HG02759 (cell line): Measurements from ENCODE around the gene BMP7.
"Not testable (repeated sequence)": the region's sequence is repeated elsewhere in the genome, so short reads cannot be mapped to it uniquely, and the experiment has no call there.

Experiments
- ATAC-seq: cut with Tn5 transposase; IDR thresholded peaks from one replicate; pipeline ENCODE4 v1.9.1; 2021; ENCODE audit warnings: mild to moderate bottlenecking, moderate library complexity; ENCODE audit not compliant: unreplicated experiment

Gene BMP7

DNA sequence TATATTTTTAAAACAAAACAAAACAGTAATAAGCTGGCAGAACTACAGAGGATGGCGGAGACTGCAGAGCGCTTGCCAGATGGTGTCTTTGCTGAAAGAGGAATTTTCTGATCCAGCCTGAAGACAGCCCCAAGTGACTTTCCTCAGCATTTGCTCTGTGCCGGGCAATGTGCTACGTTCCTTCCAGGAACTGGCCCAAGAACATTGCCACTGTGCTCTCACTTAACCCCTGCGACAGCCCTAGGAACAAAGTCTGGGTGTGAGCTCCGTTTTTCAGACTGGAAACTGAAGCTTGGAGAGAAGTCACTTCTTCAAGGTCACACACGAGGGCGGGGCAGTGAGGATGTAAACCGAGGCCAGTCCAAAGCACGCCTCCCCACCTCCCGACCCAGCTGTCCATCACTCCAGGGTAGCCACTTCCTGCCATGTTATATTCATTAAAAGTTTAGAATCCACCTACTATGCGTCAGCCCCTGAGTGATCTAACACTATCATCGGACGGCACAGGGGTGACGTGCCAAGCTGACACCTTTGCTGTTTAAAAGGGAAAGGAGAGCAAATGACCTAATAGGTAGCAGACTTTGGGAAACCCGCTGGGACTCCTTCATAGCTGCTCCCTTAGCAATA lies 22.3 kb upstream of the BMP7 start:
- ATAC-seq: no peak

DNA sequence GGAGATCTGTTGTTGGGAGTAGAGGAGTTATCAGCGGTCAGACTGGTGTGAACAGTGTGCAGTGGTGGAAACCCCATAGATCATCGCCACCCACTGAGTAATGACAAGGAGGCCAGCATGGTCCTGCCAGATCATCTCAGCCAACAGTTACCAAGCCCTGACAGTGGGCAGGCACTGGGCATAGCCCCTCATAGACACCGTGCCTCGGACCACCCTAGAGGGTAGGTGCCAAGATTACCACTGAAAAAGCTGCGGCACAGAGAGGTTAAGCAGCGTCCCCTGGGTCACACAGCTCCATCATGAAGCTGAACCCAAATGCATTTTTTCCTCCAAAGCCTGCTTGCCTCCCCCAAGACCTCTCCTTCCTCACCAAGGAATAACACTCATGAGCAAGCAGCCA lies 21.5 kb upstream of the BMP7 start:
- ATAC-seq: no peak

DNA sequence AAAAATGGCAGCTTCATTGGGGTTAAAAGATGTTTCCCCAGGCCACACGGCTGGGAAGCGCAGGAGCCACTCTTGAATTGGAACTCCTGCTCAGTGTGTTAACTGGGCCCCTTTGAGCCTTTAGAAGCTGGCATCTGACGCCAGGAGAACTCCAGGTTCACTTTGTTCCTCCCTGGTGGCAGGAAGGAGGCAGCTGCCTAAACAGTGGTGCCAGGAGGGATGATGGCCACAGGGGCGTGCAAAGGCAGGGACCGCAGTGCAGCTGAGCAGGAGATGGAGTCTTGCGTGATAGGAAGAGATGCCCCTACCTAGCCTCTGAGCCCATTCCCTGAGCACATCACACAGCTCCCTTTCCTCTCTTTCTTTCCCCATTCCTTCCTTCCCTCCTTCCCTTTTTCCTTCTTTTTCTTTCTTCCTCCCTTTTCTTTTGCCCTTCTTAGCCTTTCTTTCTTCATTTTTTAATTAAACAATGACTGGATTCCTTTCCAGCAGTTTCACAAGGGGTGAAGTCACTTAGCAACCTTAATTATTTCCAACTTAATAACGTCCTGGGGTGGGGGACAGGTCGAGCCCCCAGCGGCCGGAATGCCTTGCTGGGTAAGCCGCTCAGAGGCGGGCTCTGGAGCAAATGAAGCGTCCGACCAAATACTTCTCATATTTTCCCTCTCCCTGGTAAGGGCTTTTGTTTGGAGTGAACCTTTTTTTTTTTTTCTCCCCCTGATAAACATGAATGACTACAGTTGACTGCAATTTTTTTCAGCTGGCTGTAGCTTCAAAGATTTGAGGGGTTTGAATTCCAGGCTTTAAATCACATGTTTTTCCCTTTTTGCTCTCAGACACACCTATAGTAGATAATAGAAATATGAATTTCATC lies 20.8 kb upstream of the BMP7 start:
- no peak for ATAC-seq

DNA sequence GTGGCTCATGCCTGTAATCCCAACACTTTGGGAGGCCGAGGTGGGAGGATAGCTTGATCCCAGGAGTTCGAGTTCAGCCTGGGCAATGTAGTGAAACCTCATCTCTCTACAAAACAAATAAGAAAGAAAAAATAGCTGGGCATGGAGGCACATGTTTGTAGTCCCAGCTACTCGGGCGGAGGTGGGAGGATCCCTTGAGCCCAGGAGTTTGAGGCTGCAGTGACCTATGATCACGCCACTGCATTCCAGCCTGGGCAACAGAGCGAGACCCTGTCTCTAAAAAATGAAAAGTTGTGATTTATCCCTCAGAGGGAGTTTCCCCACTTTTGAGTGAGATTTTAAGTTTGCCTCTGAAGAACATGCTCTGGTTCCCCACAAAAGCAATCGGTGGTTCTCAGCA lies 17.4 kb upstream of the BMP7 start:
- no peak for ATAC-seq

DNA sequence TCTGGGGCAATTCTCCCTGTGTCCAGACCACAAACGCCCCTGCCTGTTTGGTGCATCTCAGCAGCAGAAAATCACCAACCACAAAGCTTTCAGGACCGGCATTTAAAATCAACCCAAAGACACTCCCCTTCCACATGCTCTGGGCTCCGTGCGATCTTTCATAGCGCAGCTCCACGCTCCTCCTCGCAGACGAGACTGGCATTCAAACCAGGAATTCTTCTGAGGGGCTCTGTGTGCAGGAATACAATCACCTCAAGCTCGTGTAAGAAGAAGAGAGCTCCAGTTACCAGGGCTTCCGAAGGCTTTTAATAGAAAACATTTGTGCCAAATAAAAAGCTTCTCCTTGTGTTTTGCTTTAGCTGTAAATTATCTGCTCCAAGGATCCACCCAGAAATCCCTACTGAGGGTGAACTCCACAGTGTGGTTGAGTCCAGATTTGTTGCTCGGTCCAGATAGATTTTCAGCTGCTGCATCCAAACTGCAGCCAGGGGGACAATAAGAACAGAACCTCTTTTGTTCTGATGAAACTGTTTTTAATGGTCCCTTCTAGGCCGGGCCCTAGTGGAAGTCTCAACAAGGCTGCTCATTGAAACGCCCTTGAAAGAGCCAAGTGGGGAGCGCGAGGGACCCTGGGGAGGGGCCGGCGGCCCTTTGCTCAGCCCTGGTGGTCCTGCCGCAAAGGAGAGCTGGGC lies 16.4 kb upstream of the BMP7 start:
- ATAC-seq: no peak

DNA sequence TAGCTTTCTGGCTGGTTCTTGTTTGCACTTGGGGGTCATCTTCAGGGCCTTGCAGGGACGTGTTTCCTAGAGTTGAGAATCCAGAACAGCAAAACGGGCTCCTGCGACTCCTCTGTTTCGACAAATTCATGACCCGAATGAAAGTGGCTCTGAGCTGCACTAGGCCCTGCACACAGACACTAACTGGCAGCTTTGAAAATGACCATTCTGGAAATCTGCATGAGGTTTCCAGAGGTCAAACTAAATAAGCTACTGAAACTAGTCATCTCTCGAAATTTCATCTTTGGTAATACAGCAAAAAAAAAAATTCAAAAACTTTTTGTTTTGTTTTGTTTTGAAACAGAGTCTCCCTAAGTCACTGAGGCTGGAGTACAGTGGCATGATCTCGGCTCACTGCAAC lies 15.5 kb upstream of the BMP7 start:
- ATAC-seq: no peak

DNA sequence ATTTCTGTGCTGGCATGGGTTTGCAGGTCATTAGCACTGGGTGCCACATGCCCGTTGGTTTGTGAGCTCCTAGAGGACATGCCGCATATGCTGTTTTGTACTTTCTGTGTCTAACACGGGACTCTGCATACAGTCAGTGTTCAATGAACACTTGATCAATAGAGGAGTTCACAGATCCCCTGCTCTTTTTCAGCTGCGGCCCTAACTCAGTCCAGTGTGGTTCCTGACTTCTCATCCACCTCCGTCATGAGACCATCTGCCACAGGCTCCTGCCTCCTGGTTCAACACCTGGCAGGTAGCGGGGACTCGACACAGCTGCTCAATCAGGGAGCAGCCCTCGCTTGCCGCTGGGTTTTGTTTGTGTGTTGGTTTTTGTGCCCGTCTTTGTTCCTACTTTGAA lies 13.8 kb upstream of the BMP7 start:
- no peak for ATAC-seq

DNA sequence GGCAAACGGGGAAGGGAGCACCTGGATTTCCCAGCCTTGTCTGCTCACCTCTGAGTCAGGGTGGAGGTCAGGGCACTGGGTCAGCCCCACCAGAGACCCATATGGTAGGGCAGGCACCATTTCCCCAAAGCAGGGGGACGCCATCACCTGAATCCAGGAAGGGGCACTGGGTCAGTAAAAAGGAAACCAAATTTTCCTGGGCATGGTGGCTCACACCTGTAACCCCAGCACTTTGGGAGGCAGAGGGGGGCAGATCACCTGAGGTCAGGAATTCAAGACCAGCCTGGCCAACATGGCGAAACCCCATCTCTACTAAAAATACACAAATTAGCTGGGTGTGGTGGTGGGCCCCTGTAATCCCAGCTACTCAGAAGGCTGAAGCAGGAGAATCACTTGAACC lies 13.1 kb upstream of the BMP7 start:
- ATAC-seq: not testable (repeated sequence)

DNA sequence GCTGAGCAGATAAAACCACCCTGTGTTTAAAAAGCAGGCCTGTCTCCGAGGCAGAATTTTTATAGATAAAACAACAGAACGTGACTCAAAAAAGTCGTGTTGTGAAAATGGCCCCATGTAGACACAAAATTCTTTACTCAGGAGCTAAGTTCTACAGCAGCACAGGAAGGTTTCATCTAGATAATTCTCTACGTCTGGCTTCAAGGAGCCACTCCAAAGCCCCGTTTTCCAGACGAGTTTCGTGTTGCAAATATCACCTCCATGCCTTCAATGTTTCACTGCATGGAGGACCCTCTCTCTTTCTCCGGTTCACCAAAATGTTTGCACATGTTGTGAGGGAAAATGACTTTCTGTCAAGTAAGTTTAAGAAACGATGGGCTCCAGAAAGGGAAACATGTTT lies 12.0 kb upstream of the BMP7 start:
- no peak for ATAC-seq

DNA sequence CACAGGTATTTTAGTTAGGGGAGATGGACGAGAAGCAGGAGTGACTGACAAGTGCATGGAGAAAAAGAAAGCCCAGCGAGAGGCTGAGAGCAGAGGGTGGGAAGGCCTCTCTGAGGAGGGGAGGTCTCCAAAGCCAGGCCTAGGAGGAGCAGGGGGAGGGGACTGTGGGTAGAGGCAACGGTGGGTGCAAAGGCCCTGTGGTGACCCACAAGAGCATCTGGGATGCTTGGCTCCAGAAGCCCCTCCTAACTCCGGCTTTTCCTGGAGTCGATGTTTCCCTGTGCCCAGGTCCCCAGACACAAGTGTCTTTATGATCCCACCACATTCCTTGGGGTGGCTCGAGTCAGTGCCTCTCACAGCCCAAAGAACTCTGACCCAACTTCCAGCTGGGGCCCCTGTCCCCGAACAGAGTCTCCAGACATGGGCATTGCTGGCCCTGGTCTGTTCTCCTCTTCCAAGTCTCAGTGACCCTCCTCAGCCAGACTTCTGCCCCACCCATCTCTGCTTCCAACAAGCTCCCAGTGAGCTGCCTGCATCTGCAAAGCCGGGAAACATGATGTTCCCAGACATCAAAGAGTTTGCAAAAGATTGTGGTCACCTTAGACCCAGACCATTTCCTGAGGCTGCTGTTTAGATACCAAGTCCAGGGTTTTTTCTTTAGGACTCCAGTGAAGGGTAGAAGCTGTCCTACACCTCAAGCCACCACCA lies 11.1 kb upstream of the BMP7 start:
- no peak for ATAC-seq

DNA sequence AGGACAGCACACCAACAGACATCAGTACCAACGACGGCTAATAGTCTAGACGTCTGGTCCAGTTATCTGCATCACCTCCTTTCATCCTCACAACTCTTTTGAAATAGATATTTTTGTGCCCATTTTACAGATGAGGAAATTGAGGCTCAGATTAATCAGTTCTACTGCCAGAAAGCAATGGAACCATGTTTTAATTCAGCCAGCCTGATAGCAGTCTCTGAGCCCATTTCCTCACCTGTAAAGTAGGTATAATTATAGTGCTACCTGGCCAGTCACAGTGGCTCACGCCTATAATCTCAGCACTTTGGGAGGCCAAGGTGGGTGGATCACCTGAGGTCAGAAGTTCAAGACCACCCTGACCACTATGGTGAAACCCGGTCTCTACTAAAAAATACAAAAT lies 9.8 kb upstream of the BMP7 start:
- ATAC-seq: no peak

DNA sequence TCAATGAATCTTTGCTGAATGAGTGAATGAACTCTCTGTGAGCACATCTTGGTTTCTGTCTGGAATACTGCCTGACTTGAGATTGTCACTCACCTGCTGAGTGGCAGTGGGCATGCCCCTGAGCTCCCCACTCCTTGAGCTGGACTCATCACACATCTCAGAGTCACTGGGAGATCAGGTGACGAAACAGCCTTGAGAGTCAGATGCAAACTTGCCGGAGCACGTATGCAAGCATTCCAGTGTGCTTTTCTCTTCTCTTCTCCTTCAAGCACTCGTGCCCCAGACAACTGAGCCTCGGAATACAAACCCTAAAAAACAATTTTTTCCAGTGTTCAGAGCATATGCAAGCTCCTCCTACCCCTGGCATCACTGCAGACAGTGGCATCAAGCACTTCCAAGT lies 9.4 kb upstream of the BMP7 start:
- ATAC-seq: no peak

DNA sequence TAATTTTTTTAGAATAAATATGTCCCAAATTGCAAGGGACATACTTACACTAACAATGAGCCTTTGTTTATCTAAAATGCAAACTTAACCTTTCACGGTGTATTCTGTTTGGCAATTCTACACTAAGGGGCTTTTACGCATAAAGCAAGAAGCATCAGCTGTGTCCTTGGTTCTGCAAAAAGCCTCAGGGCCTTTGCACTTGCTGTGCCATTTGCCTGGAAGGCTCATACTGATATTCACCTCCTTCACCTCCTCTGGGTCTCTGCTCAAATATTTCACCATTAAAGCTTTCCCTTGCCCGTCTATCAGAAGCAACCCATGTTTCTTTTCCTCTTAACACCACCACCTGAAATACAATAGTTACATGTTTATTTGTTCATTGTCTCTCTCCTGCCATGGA lies 8.9 kb upstream of the BMP7 start:
- ATAC-seq: no peak

DNA sequence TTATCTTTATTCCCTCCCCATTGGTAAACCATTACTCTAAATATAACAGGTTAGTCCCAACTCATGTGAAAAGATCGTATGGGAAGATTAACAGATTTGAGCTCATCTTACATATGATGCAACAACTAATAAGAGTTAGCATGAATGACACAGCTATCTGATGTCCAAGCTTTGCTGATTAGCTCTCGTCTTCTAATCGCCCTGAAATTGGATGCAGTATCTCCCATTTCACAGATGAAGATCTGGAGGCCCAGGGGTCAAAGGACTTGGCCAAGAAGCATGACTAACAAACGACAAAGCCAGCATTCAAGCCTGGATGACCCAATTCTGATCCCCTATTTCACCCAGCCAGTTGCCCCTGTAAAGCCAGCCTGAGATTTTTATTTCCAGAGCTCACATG lies 8.4 kb upstream of the BMP7 start:
- no peak for ATAC-seq

DNA sequence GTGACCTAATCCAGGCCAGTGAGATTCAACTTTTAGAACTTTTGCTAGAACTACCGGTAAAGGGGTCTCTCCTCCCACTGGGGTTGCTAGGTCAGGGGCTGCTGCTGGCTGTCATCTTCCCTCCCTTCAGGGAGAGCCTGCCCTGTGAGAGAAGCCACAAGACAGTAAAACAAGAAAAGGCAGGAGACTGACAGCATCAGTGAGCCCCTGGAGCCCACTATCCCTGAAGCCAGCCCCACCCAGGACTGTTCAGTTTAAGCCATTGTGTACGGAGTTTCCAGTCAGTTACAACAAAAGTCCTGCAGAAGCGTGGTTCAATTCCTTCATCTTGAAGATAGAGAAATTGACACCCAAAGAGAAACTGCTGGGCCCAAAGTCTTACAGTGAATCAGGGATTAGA lies 7.9 kb upstream of the BMP7 start:
- no peak for ATAC-seq

DNA sequence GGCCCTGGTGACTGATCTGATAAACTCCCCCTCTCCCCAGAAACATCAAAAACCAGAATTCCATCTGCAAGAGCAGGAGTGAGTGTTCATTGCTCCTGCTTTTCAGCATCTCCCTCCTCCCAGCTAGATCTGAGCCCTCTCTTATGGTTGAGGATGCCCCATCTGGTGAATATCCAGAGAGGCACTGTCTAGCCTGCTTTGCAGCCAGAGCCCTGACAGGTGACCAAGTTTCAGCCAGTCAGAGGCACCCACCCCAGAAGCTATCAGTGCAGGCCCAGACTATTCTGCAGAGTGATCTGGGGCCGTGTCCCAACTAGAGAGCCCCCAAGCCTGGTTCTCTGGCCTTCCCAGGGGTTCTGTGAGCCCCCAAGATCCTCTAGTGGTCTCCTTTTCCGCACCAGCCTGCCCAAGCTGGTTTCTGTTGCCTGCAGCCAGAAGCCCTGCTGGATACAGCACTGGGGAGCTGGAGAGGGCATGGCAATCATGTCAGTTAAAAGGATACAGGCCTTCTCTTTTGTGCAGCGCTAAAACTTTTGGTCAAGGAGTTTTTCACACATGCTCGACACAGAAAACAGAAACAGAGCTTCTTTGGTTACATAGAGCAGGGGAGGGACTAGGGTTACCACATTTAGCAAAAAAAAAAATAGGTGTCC lies 6.6 kb upstream of the BMP7 start:
- ATAC-seq: no peak

DNA sequence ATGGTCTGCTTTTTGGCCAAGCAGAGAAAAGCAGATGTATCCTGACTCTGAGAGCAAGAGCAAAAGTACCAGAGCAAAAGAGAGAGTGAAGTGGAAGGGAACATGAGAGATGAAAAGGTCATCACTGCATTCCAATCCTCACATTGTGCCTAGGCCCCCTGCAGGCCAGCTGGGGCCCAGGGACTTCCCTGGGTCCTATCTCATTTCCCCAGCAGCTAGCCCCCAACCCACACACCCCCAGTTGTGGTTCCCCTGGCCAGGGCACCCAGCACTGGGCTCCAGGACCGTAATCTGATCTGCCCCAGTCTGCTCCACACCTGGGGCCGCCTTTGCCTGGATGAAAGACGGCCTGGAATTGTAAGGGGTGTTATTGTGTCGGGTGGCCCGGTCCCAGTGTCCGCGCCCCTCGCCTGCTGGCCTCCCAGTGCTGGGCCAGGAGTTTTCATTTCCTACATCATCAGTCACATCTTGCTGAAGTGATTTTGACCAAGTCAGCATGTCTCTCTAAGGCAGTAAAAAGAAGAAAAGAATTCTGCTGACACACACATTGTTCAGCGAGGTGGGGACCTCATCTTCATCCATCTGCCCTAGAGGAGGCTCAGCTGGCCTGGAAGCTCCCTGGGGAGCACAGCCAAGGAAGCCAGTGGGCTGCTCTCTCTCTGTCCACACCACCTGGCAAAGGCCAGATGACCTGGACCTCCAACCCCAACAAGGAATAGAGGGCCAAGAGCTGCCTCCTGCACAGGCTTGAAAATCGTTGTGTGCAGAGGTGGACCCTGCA lies 4.0 kb upstream of the BMP7 start:
- no peak for ATAC-seq

DNA sequence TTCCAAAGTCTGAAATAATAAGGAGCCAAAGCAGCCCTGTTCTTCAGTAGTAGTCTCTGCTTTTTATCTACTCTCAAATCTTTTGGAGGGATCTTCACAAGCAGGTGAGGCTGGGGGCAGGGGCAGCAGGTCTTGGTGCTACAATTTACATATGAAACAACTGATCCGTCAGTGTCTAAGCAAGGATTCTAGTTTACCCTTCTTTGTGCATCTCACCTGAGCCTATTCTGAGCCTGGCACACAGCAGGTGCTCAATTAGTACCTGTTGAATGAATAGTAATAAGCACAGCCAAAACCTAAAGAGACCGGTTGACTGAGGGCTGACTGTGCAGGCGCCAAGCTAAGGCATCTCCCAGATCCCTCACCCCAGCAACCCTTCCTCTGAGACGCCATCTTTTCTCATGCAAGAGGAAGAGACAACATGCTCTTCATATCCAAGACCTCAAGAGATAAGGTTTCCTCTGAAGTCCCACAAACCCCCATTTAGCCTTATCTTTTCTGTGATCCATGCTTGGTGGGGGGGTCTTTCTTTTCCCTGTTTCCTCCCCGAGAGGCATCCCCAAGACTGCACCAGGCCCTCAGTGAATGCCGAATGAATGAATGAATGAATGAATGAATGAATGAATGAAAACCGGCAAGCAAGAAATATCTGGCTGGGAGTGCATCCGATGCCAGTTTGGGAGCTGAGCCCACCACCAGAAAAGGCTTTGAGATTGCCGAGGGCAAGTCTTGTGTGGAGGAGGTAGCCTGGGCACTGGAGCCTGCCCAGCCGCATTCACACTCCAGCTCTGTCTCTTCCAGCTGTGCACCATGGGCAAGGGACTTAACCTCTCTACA lies 2.9 kb upstream of the BMP7 start:
- no peak for ATAC-seq

DNA sequence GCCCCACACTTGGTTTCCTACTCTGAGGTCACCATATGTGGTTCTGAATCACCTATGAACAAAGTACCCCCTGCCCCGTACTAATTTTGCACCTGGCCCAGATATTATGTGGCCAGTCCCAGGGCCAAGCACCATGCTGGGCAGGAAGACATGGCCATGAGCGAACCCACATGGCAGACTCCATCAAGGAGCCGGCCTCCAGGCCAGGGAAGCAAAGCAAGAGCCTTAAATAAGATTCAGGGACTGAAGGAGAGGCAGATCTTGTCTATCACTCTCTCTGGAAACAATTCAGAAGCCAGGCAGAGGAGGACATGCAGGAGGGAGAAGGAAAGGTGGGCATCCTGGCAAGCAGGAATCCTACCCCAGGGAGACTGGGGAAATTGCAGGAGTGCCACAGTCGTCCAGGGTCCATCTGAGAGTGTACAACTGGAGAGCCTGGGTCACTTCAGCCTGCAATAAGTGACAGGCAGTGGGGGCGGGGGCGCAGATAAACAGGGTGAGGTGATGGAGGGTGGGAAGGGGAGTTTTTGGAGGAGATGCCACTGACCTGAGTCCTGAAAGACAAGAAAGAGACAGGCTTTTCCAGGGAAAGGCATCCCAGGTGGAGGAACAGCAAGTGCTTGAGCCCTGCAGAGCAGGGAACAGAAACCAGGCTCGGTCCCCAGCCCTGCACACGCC lies 2.1 kb upstream of the BMP7 start:
- no peak for ATAC-seq
